H7 (cell line): ENCODE data around the gene PPFIA1. TPM values are rescaled to one million over a fixed set of nuclear protein-coding genes. Genes with fewer than 3 reads are reported as not detected.
A peak's percentile ranks its signal among the peaks of the same experiment; 100 is the strongest.

Experiments used
- DNase-seq: peaks from one replicate; pipeline ENCODE4 v3.0.0; 2012
- H3K27me3 ChIP-seq: 2 replicates; pipeline ENCODE4 v1.6.0; 2011; ENCODE audit warnings: mild to moderate bottlenecking, low read length; ENCODE audit not compliant: control insufficient read depth, insufficient read depth
- H3K36me3 ChIP-seq: replicated peaks from 2 replicates; pipeline ENCODE4 v1.5.1; 2011; ENCODE audit warnings: low read length; ENCODE audit not compliant: control insufficient read depth, insufficient read depth
- H3K4me3 ChIP-seq: 2 replicates; pipeline ENCODE4 v1.5.1; 2011; ENCODE audit warnings: low read depth, mild to moderate bottlenecking, control low read depth, low read length, moderate library complexity; ENCODE audit not compliant: insufficient read depth
- total RNA-seq: library from RNA; depleted of rRNA; stranded (reverse); fragments of >200 nt; shearing (Covaris generic); gene quantifications from 2 replicates; pipeline ENCODE4 v1.2.3, GENCODE V29; 2014; rRNA removed

PPFIA1 gene
- total RNA-seq: 51.5 and 52.2 TPM in 2 replicates

GRCh38 chr11:70270104-70270876 lies at the start of gene PPFIA1:
TSS of gene PPFIA1 (plus strand) at chr11:70270690. CDS start at chr11:70272173, 1,483 bp downstream.
- DNase-seq: peak; percentile 100
- H3K27me3 ChIP-seq: no peaks in the 10 kb centered on the region
- H3K36me3 ChIP-seq: peaks cover 15% of the 10 kb centered on the region
- H3K4me3 ChIP-seq: peak within 1 kb of the TSS; percentile 88

- no peaks in the 10 kb centered on the region for H3K36me3 ChIP-seq
- DNase-seq: no peak
- H3K4me3 ChIP-seq: no peak overlapping the region
- H3K27me3 ChIP-seq: no peaks in the 10 kb centered on the region
Measured at GRCh38 chr11:70220920-70221319, 49.6 kb upstream of the PPFIA1 start.

- no peak for DNase-seq
- no peaks in the 10 kb centered on the region; the same call in 1 of the 2 replicates for H3K27me3 ChIP-seq
- no peak overlapping the region for H3K4me3 ChIP-seq
- no peaks in the 10 kb centered on the region for H3K36me3 ChIP-seq
Measured at GRCh38 chr11:70225681-70226177, 44.8 kb upstream of the PPFIA1 start.

- Histone ChIP-seq H3K4me3 (no peak overlapping the region), H3K27me3 (no peaks in the 10 kb centered on the region; the same call in 1 of the 2 replicates), H3K36me3 (no peaks in the 10 kb centered on the region)
- DNase-seq: no peak
Measured at GRCh38 chr11:70226183-70226582, 44.3 kb upstream of the PPFIA1 start.

DNA sequence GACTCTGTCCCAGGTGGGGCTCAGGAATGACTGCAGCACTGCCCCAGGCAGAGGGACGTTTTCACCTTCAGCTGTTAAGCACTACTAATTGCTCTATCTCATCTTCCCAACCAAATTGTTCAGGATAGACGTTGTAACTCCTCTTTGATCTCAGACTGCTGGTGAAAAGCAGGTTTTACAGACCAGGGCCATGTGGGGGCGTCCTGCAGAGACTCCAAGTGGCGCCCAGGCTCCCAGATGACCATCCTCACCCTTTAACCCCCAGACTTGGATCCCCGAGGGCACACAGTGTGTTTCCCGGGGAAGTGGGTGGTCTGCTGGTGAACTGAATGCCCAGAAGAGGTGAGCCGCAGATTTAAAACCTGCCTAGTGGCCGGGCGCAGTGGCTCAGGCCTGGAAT lies 43.5 kb upstream of the PPFIA1 start:
- H3K36me3 ChIP-seq: no peaks in the 10 kb centered on the region
- no peak overlapping the region for H3K4me3 ChIP-seq
- DNase-seq: peak; percentile 72
- no peaks in the 10 kb centered on the region; the same call in 1 of the 2 replicates for H3K27me3 ChIP-seq

- Histone ChIP-seq H3K36me3 (no peaks in the 10 kb centered on the region), H3K27me3 (no peaks in the 10 kb centered on the region; the same call in 1 of the 2 replicates), H3K4me3 (no peak overlapping the region)
- DNase-seq: no peak
Measured at GRCh38 chr11:70229737-70230136, 40.8 kb upstream of the PPFIA1 start.

- no peaks in the 10 kb centered on the region for H3K36me3 ChIP-seq
- H3K4me3 ChIP-seq: no peak overlapping the region
- no peaks in the 10 kb centered on the region; the same call in 1 of the 2 replicates for H3K27me3 ChIP-seq
- no peak for DNase-seq
Measured at GRCh38 chr11:70230151-70230839, 40.2 kb upstream of the PPFIA1 start.

- no peak for DNase-seq
- Histone ChIP-seq H3K4me3 (no peak overlapping the region), H3K27me3 (no peaks in the 10 kb centered on the region; the same call in 1 of the 2 replicates), H3K36me3 (no peaks in the 10 kb centered on the region)
Measured at GRCh38 chr11:70230840-70231710, 39.4 kb upstream of the PPFIA1 start.

DNA sequence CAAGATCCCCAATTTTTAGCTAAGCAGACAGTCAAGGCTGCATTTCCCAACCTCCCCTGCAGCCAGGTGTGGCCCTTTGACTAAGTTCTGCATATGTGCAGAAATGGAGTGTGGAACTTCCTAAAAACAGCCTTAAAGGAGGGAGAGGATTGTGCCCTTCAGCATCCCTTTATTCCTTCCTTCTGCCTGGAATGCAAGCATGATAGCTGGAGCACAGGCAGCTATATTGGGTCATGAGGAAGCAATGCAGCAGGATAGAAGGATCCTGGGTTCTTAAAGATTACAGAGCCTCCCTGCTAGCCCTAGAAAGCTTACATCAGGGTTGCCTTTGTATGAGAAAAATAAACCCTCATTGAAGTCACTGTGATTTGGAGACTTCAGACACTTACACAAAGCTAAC lies 37.5 kb upstream of the PPFIA1 start:
- no peak for DNase-seq

GRCh38 chr11:70233511-70233934 lies 37.0 kb upstream of the PPFIA1 start:
- Histone ChIP-seq H3K4me3 (no peak overlapping the region), H3K36me3 (no peaks in the 10 kb centered on the region), H3K27me3 (no peaks in the 10 kb centered on the region)
- no peak for DNase-seq

More for the DNA sequence above, 37.5 kb upstream of the PPFIA1 start:
- Histone ChIP-seq H3K27me3 (no peaks in the 10 kb centered on the region), H3K4me3 (no peak overlapping the region), H3K36me3 (no peaks in the 10 kb centered on the region)

GRCh38 chr11:70233962-70234361 lies 36.5 kb upstream of the PPFIA1 start:
- no peak for DNase-seq
- Histone ChIP-seq H3K36me3 (no peaks in the 10 kb centered on the region), H3K4me3 (no peak overlapping the region), H3K27me3 (no peaks in the 10 kb centered on the region)

DNA sequence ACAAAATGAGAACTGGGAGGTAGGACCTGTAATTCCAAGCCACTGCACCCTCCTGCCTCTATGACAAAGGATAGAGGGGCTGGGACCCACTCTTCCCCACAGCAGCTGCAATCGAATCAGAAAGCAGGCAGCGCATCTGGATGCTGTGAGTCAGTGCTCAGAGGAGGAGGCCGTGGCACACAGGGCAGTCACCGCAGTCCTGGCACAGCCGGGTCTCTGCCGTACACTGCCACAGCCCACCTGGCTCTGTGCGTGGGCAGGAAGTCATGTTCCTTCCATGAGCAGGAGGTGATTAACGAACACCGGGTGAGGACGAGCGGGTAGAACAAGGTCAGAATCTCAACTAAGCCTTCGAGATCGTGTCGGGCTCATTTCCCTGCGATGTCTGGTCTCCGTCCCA lies 30.2 kb upstream of the PPFIA1 start:
- H3K36me3 ChIP-seq: no peaks in the 10 kb centered on the region
- DNase-seq: no peak
- H3K27me3 ChIP-seq: no peaks in the 10 kb centered on the region
- no peak overlapping the region for H3K4me3 ChIP-seq

GRCh38 chr11:70241709-70242108 lies 28.8 kb upstream of the PPFIA1 start:
- Histone ChIP-seq H3K4me3 (no peak overlapping the region), H3K36me3 (no peaks in the 10 kb centered on the region), H3K27me3 (no peaks in the 10 kb centered on the region)
- DNase-seq: no peak

DNA sequence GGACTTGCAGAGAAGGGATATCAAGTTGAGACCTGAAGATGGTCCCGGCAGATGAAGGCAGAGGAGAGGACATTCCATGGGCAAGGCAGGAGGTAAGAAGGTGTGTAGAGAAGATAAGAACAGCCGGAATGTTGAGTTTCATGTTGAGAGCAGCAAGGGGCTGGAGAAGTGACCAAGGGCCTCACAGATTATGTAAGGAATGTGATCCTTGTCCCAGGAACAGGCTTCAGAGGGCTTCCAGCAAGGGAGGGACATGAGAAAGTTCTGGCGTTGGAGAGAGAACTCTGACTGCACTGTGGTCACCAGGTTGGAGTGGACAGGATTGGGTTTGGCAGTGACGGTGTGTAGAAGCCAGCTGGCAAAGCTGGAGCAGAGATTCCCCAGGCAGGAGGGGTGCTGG lies 27.6 kb upstream of the PPFIA1 start:
- no peak for DNase-seq
- Histone ChIP-seq H3K27me3 (no peaks in the 10 kb centered on the region), H3K36me3 (no peaks in the 10 kb centered on the region), H3K4me3 (no peak overlapping the region)
